HG03159 (cell line): ENCODE data around the gene CDR2.
A peak's percentile ranks its signal among the peaks of the same experiment; 100 is the strongest.
"Not testable (repeated sequence)": the region's sequence is repeated elsewhere in the genome, so short reads cannot be mapped to it uniquely, and the experiment has no call there.

ENCODE experiments used
- ATAC-seq: cut with Tn5 transposase; IDR thresholded peaks from one replicate; pipeline ENCODE4 v1.9.1; 2021; ENCODE audit warnings: mild to moderate bottlenecking, moderate library complexity; ENCODE audit not compliant: unreplicated experiment

Gene CDR2

GRCh38 chr16:22311520-22311919 is 62.9 kb downstream of the CDR2 start:
- ATAC-seq = no peak

- ATAC-seq = no peak
Measured at GRCh38 chr16:22308824-22309520, 65.4 kb downstream of the CDR2 start.

- ATAC-seq = no peak
Measured at GRCh38 chr16:22307838-22308237, 66.6 kb downstream of the CDR2 start.

GRCh38 chr16:22306788-22307187 is 67.6 kb downstream of the CDR2 start:
- no peak for ATAC-seq

GRCh38 chr16:22304411-22304810 is 70.0 kb downstream of the CDR2 start:
- no peak for ATAC-seq

GRCh38 chr16:22302776-22303363 is 71.5 kb downstream of the CDR2 start:
- ATAC-seq = no peak

GRCh38 chr16:22301423-22301822 is 73.0 kb downstream of the CDR2 start:
- not testable (repeated sequence) for ATAC-seq

- no peak for ATAC-seq
Measured at GRCh38 chr16:22300427-22301071, 73.9 kb downstream of the CDR2 start.

- no peak for ATAC-seq
Measured at GRCh38 chr16:22299036-22299435, 75.4 kb downstream of the CDR2 start.

- peak; percentile 28 for ATAC-seq
Measured at GRCh38 chr16:22297871-22298733, 76.3 kb downstream of the CDR2 start.

- ATAC-seq = peak; percentile 84
Measured at GRCh38 chr16:22297114-22297870, 77.1 kb downstream of the CDR2 start, which contains the start of gene POLR3E. Gene POLR3E (plus strand): TSS chr16:22297409. CDS start chr16:22302969, 5,560 bp downstream.

- ATAC-seq = no peak
Measured at GRCh38 chr16:22296225-22297113, 78.0 kb downstream of the CDR2 start.
